Measurements from ENCODE around the gene TUBE1. TPM values are rescaled to one million over a fixed set of nuclear protein-coding genes. Genes with fewer than 3 reads are reported as not detected.

TUBE1 gene
- total and polyA plus RNA-seq, 2 experiments from 2014 or later = 26.3 to 27.7 TPM

DNA sequence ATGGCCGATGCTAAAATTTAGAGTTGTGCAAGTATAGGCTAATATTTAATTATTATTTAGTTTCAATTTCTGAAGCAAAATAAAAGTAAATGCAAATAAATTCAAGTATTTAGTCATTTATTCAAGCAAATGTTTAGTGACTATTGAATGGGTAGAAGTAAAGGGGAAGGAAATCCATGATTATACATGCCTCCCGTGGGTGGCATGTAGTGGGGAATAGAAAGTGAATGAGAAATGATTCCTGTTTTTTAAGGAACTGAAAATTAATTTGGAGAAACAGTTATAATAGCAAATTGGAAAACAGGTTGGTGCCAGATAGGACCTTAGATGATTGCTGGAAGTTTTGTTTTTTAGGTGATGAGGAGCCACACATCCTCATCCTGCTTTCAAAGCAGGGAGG lies 35.5 kb upstream of the TUBE1 start (continued):
- TF ChIP-seq, protein P1, sequence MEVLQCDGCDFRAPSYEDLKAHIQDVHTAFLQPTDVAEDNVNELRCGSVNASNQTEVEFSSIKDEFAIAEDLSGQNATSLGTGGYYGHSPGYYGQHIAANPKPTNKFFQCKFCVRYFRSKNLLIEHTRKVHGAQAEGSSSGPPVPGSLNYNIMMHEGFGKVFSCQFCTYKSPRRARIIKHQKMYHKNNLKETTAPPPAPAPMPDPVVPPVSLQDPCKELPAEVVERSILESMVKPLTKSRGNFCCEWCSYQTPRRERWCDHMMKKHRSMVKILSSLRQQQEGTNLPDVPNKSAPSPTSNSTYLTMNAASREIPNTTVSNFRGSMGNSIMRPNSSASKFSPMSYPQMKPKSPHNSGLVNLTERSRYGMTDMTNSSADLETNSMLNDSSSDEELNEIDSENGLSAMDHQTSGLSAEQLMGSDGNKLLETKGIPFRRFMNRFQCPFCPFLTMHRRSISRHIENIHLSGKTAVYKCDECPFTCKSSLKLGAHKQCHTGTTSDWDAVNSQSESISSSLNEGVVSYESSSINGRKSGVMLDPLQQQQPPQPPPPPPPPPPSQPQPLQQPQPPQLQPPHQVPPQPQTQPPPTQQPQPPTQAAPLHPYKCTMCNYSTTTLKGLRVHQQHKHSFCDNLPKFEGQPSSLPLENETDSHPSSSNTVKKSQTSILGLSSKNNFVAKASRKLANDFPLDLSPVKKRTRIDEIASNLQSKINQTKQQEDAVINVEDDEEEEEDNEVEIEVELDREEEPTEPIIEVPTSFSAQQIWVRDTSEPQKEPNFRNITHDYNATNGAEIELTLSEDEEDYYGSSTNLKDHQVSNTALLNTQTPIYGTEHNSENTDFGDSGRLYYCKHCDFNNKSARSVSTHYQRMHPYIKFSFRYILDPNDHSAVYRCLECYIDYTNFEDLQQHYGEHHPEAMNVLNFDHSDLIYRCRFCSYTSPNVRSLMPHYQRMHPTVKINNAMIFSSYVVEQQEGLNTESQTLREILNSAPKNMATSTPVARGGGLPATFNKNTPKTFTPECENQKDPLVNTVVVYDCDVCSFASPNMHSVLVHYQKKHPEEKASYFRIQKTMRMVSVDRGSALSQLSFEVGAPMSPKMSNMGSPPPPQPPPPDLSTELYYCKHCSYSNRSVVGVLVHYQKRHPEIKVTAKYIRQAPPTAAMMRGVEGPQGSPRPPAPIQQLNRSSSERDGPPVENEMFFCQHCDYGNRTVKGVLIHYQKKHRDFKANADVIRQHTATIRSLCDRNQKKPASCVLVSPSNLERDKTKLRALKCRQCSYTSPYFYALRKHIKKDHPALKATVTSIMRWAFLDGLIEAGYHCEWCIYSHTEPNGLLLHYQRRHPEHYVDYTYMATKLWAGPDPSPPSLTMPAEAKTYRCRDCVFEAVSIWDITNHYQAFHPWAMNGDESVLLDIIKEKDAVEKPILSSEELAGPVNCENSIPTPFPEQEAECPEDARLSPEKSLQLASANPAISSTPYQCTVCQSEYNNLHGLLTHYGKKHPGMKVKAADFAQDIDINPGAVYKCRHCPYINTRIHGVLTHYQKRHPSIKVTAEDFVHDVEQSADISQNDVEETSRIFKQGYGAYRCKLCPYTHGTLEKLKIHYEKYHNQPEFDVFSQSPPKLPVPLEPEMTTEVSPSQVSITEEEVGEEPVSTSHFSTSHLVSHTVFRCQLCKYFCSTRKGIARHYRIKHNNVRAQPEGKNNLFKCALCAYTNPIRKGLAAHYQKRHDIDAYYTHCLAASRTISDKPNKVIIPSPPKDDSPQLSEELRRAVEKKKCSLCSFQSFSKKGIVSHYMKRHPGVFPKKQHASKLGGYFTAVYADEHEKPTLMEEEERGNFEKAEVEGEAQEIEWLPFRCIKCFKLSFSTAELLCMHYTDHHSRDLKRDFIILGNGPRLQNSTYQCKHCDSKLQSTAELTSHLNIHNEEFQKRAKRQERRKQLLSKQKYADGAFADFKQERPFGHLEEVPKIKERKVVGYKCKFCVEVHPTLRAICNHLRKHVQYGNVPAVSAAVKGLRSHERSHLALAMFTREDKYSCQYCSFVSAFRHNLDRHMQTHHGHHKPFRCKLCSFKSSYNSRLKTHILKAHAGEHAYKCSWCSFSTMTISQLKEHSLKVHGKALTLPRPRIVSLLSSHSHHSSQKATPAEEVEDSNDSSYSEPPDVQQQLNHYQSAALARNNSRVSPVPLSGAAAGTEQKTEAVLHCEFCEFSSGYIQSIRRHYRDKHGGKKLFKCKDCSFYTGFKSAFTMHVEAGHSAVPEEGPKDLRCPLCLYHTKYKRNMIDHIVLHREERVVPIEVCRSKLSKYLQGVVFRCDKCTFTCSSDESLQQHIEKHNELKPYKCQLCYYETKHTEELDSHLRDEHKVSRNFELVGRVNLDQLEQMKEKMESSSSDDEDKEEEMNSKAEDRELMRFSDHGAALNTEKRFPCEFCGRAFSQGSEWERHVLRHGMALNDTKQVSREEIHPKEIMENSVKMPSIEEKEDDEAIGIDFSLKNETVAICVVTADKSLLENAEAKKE (CRISPR knock-in tag; IDR thresholded peaks at IDR 0.05) = no peak
- no peak for TF ChIP-seq EZH2 (IDR thresholded peaks at IDR 0.05; ENCODE audit: low read depth, unreplicated experiment)
- TF ChIP-seq, protein P2, sequence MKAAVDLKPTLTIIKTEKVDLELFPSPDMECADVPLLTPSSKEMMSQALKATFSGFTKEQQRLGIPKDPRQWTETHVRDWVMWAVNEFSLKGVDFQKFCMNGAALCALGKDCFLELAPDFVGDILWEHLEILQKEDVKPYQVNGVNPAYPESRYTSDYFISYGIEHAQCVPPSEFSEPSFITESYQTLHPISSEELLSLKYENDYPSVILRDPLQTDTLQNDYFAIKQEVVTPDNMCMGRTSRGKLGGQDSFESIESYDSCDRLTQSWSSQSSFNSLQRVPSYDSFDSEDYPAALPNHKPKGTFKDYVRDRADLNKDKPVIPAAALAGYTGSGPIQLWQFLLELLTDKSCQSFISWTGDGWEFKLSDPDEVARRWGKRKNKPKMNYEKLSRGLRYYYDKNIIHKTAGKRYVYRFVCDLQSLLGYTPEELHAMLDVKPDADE (IDR thresholded peaks at IDR 0.05) = no peak

- Histone ChIP-seq H3K27me3 (ENCODE audit: insufficient read depth) (no peaks in the 10 kb centered on the region), H3K4me1 (ENCODE audit: insufficient read depth) (no peaks in the 10 kb centered on the region), H4K20me1 (replicated peaks; ENCODE audit: insufficient read depth) (no peaks in the 10 kb centered on the region), H2AFZ (no peak overlapping the region), H3K9me2 (ENCODE audit: insufficient read depth) (no peaks in the 10 kb centered on the region), H3K79me2 (replicated peaks; ENCODE audit: insufficient read depth) (no peaks in the 10 kb centered on the region), H3F3A (replicated peaks; ENCODE audit: low read depth) (no peaks in the 10 kb centered on the region), H3K4me3 (no peak overlapping the region), H3K27ac (ENCODE audit: low read depth) (no peak overlapping the region), H3K4me2 (no peak overlapping the region), H3K36me3 (ENCODE audit: insufficient read depth) (no peaks in the 10 kb centered on the region)
- H3K27me3 Mint-ChIP-seq (ENCODE audit: insufficient read depth, low read depth, poor library complexity) = no peaks in the 10 kb centered on the region
- no peaks in the 10 kb centered on the region for H3K36me3 Mint-ChIP-seq (ENCODE audit: low read depth)
- no peak overlapping the region for H3K27ac Mint-ChIP-seq
- DNase-seq (ENCODE audit: low spot score) (no peak), ATAC-seq (no peak)
- peaks cover 3% of the 10 kb centered on the region for H3K4me1 Mint-ChIP-seq
- no peak overlapping the region for H3K4me3 Mint-ChIP-seq
- H3K9me3 Mint-ChIP-seq = no peaks in the 10 kb centered on the region; the same call in 2 of the 3 replicates
- no peak for TF ChIP-seq ZNF114 (CRISPR knock-in tag; IDR thresholded peaks at IDR 0.05)
- TF ChIP-seq, protein P1 (CRISPR knock-in tag; IDR thresholded peaks at IDR 0.05) = no peak
- no peak for TF ChIP-seq CREB1 (CRISPR knock-in tag; IDR thresholded peaks at IDR 0.05; ENCODE audit: low read depth)
- TF ChIP-seq, protein P3, sequence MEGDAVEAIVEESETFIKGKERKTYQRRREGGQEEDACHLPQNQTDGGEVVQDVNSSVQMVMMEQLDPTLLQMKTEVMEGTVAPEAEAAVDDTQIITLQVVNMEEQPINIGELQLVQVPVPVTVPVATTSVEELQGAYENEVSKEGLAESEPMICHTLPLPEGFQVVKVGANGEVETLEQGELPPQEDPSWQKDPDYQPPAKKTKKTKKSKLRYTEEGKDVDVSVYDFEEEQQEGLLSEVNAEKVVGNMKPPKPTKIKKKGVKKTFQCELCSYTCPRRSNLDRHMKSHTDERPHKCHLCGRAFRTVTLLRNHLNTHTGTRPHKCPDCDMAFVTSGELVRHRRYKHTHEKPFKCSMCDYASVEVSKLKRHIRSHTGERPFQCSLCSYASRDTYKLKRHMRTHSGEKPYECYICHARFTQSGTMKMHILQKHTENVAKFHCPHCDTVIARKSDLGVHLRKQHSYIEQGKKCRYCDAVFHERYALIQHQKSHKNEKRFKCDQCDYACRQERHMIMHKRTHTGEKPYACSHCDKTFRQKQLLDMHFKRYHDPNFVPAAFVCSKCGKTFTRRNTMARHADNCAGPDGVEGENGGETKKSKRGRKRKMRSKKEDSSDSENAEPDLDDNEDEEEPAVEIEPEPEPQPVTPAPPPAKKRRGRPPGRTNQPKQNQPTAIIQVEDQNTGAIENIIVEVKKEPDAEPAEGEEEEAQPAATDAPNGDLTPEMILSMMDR (conservative IDR thresholded peaks at IDR 0.05; ENCODE audit: low read depth in 2 of 2) = no peak
- no peak for TF ChIP-seq ZNF331 (CRISPR knock-in tag; IDR thresholded peaks at IDR 0.05; ENCODE audit: low read depth)
Measured at GRCh38 chr6:112118034-112118433, 30.8 kb upstream of the TUBE1 start.
